ENCODE data around the gene CFAP57.

DNA sequence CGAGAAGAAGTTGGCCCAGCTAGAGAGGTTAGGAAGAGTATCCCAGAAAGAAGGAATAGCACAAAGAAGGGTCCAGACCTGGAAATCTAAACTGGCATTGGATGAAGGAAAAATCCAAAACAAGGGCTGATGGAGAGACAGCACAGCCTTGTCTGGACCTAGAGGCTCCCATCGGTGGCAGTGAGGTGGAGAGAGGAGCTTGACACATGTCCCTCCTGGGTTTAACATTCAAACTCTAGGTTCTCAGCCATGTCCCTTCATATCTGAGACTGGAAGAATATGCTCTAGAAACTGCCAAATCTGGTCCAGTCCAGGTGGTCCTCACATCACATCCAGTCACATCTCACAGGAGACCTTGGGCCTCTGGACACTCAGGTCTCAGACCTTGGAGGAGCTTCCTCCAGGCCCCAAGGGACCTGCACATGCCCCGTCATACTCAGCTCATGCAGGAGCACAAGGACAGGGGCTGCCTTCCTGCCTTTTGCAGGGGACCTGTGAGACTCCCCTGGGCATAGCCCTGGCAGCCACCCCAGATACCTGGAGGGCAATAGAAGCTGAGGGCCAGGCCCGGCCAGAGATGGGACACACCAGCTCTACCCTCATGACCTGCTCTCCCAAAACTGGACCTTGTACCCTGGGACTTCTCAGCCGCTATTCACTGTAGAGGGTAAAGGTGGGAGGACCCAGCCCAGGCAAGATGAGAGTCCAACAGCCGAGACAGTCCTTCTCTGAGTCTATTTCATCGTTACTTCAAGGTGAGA is 105.2 kb downstream of the CFAP57 start:
- TF ChIP-seq, protein P1, sequence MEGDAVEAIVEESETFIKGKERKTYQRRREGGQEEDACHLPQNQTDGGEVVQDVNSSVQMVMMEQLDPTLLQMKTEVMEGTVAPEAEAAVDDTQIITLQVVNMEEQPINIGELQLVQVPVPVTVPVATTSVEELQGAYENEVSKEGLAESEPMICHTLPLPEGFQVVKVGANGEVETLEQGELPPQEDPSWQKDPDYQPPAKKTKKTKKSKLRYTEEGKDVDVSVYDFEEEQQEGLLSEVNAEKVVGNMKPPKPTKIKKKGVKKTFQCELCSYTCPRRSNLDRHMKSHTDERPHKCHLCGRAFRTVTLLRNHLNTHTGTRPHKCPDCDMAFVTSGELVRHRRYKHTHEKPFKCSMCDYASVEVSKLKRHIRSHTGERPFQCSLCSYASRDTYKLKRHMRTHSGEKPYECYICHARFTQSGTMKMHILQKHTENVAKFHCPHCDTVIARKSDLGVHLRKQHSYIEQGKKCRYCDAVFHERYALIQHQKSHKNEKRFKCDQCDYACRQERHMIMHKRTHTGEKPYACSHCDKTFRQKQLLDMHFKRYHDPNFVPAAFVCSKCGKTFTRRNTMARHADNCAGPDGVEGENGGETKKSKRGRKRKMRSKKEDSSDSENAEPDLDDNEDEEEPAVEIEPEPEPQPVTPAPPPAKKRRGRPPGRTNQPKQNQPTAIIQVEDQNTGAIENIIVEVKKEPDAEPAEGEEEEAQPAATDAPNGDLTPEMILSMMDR (IDR thresholded peaks at IDR 0.05): no peak
- no peak for TF ChIP-seq EZH2 (IDR thresholded peaks at IDR 0.05; ENCODE audit: borderline replicate concordance, insufficient read depth, low read depth, low read length, poor library complexity, severe bottlenecking)
